Measurements from ENCODE around the gene LRRC28. TPM values are rescaled to one million over a fixed set of nuclear protein-coding genes. Genes with fewer than 3 reads are reported as not detected.
A peak's percentile ranks its signal among the peaks of the same experiment; 100 is the strongest.

LRRC28 gene
- polyA plus RNA-seq, 4 donors: 33.3 to 38.9 (median 37.0) TPM

DNA sequence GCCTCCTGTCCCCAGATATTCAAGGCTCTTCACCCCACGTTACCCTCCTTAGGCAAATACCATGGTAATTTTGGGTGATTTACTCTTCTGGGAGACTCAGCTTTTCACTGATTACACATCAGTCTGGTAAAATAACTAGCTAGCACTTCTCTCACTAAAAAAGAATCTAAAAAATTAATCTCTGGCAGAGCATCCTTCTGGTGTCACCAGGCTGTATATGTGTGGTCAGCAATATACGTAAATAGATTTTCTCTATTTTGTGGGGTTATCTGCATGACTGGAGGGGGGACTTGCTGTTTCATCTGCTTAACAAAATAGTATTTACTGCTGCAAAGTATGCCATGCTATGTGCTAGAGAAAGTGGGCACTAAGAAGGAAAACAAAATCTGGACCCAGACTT is 45.1 kb downstream of the LRRC28 start:
- no peak for DNase-seq (ENCODE audit: low read depth in 4 of 4, low spot score in 2 of 4)

DNA sequence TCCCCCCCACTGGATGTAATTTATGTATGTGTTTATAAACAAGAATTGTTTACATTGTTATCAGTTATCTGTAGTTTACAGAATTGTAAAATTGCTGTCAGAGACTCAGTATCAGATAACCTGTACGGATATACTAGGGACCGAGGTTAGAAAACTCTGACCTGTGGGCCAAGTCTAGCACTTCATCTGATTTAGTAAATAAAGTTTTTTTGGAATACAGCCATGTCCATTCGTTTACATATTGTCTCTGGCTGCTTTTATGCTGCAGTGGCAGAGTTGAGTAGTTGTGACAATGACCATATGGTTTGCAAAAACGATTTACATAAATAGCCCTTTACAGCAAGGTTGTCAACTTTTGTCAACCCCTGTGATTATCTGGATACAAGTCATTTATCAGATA is 52.6 kb downstream of the LRRC28 start:
- DNase-seq (ENCODE audit: low read depth in 4 of 4, low spot score in 2 of 4): peak in 1 of 4 donors; percentile 38

GRCh38 chr15:99305761-99306505 is 54.7 kb downstream of the LRRC28 start:
- DNase-seq (ENCODE audit: low read depth in 4 of 4, low spot score in 2 of 4): peak in 1 of 4 donors; percentile 57

- DNase-seq (ENCODE audit: low read depth in 4 of 4, low spot score in 2 of 4): no peak
These were observed 55.5 kb downstream of the LRRC28 start for GRCh38 chr15:99306694-99307338.

- no peak for DNase-seq (ENCODE audit: low read depth in 4 of 4, low spot score in 2 of 4)
These were observed 56.5 kb downstream of the LRRC28 start for GRCh38 chr15:99307735-99308134.

- DNase-seq (ENCODE audit: low read depth in 4 of 4, low spot score in 2 of 4): no peak
These were observed 59.5 kb downstream of the LRRC28 start for GRCh38 chr15:99310745-99311144.

- no peak for DNase-seq (ENCODE audit: low read depth in 4 of 4, low spot score in 2 of 4)
These were observed 60.9 kb downstream of the LRRC28 start for GRCh38 chr15:99312228-99312627.

DNA sequence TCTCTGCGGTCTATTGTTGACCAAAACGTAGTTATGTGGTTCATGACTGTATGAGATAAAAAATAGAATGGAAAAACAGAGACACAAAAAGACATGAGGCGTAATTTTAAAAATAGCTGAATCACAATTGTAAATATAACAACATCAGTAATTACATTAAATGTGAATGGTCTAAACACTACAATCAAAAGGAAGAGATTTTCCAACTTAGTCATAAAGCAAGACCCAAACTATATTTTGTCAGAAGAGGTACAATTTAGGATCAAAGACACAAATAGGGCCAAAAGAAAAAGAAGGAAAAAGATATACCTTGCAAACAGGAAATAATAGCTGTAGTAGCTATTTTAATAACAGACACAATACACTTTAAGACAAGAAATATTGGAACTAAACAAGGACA is 61.5 kb downstream of the LRRC28 start:
- no peak for DNase-seq (ENCODE audit: low read depth in 4 of 4, low spot score in 2 of 4)

DNA sequence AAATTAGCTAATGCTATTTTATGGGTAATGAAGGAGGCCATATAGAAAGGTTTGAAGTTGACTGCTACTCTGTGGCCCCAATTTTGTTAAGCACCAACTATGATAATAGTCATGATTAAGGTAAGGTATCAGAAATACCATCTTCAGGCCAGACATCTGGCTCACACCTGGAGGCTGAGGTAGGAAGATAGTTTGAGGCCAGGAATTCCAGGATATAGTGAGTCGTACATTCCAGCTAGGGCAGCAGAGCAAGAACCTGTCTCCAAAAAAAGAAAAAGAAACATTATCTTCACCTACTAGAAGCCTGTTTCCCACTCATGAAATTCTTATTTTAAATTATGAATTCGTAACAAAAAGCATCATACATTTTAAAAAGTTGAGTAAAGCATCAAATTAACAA is 64.4 kb downstream of the LRRC28 start:
- DNase-seq (ENCODE audit: low read depth in 4 of 4, low spot score in 2 of 4): no peak

GRCh38 chr15:99320374-99321215 is 69.3 kb downstream of the LRRC28 start:
- no peak for DNase-seq (ENCODE audit: low read depth in 4 of 4, low spot score in 2 of 4)

GRCh38 chr15:99321468-99321867 is 70.2 kb downstream of the LRRC28 start:
- no peak for DNase-seq (ENCODE audit: low read depth in 4 of 4, low spot score in 2 of 4)

DNA sequence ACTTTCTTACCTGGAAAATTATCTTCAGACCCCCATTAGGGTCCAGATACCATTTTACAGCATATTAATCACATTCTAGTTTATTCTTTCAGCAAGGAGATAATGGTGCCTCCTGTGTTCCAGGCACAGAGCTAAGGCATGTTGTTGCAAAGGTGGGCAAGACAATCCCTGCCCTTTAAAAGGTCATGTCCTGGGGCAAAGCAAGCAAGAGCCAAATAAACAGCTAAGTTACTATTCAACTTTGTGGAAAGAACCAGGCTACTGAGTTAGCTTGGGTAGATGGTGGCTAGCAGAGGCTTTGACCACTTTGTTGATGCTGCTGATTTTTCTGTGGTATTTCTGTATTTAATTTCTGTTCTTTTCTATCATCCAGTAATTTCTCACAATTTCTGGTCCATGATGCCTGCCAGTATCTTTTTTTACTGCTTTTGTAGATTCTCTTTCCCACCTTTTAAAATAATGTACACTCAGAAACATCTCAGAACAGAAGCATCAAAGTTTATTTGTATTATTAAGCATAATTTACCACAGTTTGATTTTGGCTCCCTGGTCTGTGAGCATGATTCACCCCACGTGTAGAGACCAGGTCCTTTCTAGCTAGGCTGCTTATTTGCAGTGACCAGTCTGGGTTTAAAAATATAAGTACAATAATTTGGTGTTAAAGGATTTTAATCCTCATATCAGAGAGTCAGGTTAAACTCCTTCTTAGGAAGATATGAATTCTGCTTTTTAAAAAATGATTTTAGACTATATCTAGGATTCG is 71.5 kb downstream of the LRRC28 start:
- no peak for DNase-seq (ENCODE audit: low read depth in 4 of 4, low spot score in 2 of 4)

DNA sequence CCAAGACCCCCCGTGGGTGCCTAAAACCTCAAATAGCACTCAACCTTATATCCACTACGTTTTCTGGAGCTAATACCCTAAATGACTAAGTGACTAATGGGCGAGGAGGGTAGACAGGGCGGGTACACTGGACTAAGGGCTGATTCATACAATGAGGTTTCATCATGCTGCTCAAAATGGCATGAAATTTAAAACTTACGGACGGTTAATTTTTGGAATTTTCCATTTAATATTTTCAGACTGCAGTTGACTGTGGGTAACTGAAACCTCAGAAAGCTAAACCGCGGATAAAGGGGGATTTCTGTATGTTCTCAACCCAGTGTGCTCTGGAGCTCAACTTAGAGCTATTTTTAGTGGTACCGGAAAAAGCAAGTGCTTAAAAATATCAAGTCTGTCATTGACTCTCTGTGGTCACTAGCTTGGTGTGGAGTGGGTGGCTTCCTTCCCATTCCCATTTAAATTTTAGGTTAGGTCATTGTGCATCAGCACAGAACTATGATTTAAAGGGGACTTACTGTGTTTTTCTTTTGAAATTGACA is 72.9 kb downstream of the LRRC28 start:
- no peak for DNase-seq (ENCODE audit: low read depth in 4 of 4, low spot score in 2 of 4)

- DNase-seq (ENCODE audit: low read depth in 4 of 4, low spot score in 2 of 4): no peak
These were observed 73.4 kb downstream of the LRRC28 start for GRCh38 chr15:99324700-99325099.

DNA sequence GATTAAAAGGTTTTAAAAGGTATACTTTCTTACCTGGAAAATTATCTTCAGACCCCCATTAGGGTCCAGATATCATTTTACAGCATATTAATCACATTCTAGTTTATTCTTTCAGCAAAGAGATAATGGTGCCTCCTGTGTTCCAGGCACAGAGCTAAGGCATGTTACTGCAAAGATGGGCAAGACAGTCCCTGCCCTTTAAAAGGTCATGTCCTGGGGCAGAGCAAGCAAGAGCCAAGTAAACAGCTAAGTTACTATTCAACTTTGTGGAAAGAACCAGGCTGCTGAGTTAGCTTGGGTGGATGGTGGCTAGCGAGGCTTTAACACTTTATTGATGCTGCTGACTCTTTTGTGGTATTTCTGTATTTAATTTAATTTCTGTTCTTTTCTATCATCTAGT is 75.0 kb downstream of the LRRC28 start:
- DNase-seq (ENCODE audit: low read depth in 4 of 4, low spot score in 2 of 4): no peak

DNA sequence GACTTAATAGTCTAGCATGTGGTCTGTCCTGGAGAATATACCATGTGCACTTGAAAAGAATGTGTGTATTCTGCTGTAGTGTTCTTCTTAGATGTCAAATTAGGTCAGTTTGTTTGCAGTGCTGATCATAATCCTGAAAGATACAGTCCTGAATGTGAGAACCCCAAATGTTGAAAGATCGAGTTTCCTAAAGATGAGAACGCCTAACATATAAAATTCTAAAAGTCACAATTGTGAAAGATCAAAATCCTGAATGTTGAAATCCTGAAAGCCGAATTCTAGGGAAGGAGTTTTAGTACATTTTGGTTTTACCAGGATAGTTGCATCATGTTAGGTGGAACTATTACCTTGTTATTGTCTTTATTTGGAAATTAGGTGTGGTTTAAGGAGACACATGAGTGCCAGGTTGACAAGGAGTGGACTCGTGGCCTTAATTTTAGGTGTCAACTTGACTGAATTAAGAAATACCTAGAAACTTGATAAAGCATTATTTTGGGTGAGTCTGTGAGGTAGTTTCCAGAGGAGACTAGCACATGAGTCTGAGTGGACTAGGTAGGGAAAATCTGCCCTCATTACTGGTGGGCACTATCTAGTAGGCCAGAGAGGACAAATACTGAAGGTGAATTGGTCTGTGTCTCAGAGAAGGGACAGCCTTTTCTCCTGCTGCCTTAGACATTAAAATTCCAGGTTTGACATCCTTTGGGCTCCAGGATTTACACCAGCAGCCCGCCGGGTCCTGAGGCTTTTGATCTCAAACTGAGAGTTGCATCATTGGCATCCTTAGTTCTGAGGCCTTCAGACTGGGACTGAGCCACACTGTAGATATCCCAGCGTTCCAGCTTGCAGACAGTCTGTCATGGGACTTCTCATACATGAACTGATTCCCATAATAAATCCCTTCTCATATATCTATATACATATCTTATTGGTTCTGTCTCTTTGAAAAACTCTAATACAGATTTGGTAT is 77.1 kb downstream of the LRRC28 start:
- DNase-seq (ENCODE audit: low read depth in 4 of 4, low spot score in 2 of 4): no peak

DNA sequence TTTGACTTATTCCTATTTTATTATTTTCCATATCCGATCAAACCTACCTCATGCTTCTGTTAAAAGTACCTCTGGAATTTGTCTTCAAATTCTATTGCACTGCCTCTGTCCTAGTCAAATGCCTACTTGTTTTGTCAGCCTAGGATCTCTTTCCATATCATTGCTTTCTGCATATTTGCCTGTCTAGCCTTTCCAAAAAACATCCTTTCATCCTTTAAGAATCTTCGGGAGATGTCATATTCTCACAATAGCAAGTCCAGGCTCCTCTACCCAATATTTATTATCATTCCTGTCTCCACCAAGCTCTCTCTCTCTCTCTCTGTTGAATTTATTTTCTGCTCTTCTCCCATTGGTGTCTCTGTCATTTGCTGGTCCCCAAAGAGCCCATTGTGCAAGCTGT is 80.1 kb downstream of the LRRC28 start:
- no peak for DNase-seq (ENCODE audit: low read depth in 4 of 4, low spot score in 2 of 4)

DNA sequence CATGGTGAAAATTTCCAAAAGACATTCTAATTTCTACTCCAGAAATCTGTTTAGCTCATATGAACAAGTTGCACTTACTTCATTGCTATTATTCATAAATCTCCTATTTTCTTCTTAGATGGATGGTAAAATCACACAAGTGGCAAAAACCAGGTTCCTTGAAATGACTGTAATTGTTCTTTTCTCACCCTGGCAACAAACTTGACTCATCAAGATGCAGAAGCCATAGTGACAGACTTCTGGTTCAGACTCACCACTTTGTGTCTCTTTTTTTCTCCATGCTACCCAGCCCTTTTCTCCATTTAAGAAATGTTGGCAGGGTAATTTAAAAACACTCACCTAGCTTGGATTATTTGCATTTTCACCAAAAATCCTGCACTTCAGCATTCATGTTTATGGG is 82.1 kb downstream of the LRRC28 start:
- DNase-seq (ENCODE audit: low read depth in 4 of 4, low spot score in 2 of 4): no peak

DNA sequence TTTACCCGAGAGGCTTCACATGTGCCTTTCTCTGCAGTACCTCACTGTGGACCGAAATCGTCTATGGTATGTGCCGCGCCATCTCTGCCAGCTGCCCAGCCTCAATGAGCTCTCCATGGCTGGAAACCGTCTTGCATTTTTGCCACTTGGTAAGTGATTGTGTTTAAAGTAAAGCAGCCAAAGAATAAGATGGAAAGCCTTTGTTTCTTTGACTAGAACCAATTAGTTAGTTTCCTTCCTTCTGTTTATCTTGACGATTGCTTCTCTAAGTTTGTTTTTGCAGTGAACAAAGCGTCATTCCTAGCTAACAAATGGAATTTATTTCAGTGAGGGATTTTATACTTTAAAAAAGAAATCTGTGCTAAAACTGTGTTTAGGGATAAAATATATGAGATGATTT is 82.7 kb downstream of the LRRC28 start:
- no peak for DNase-seq (ENCODE audit: low read depth in 4 of 4, low spot score in 2 of 4)

All from left renal cortex interstitium (tissue), 4 donors.